A172 (cell line): ENCODE results near the gene PRKX. TPM values are rescaled to one million over a fixed set of nuclear protein-coding genes. Genes with fewer than 3 reads are reported as not detected.
"Not testable (repeated sequence)": the region's sequence is repeated elsewhere in the genome, so short reads cannot be mapped to it uniquely, and the experiment has no call there.

Experiments used
- DNase-seq: peaks from one replicate; pipeline ENCODE4 v3.0.0-alpha.2; 2015; ENCODE audit warnings: low spot score
- total RNA-seq: library from RNA; depleted of rRNA; stranded (reverse); fragments of >200 nt; shearing (Covaris generic); gene quantifications from 2 replicates; pipeline ENCODE4 v1.2.3, GENCODE V29; 2014; rRNA removed

The PRKX gene
- 12.6 and 29.1 TPM in 2 replicates for total RNA-seq

DNA sequence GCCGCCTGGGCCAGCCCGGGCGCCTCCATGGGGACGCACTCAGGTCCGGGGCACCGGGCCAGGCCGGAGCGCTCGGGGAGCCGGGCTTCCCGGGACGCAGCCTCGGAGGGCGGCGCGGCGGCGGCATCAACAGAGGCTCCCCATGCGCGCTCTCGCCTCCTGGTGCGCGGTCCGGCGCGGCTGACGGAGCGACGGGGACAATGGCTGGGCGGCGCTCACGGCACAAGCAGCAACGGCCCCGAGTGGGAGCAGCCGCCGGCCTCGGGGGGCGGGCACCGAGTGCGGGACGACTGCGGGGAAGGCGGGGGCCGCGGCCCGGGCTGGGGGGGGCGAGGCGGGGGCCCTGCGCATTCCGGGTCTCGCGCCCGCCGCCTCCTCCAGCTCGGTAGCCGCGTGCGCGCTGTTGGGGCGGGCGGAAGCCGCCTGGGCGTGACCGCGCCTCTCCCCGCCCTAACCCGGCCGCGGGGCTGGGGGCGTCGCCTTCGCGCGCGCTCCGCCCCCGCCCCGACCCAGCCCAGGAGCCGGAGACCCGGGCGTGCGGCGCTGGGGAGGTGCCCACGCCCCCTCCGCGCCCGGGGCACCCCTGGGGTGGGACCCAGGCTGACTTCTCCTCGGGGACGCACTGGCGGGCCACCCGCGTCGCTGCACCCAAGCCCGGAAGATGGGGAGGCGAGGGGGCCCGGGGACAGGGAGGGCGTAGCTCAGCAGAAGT, at the start of gene PRKX:
Gene PRKX (minus strand): TSS at position 425 of the 712 bp plus-strand sequence. CDS start 396 bp downstream, at position 29.
- DNase-seq: peak; percentile 28

DNA sequence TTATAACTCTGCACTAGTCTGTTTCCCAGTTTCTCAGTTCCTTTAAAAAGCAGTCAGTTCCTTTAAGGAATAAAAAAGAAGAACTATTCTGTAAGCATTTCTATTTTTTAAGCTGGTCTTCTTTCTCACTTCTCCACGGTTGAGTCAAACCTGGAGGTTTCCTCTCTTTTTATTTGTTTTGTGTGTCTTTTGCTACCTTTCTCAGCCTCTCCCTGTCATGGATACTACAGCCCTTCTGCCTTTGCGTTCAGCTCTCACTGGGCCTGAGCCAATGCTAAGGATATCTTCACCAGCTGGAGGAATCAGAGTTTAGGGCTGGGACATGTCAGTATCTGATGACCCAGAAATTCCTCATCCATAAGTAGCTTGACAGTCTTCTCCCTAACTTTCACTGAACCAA, 49.7 kb upstream of the PRKX start:
- DNase-seq: no peak

DNA sequence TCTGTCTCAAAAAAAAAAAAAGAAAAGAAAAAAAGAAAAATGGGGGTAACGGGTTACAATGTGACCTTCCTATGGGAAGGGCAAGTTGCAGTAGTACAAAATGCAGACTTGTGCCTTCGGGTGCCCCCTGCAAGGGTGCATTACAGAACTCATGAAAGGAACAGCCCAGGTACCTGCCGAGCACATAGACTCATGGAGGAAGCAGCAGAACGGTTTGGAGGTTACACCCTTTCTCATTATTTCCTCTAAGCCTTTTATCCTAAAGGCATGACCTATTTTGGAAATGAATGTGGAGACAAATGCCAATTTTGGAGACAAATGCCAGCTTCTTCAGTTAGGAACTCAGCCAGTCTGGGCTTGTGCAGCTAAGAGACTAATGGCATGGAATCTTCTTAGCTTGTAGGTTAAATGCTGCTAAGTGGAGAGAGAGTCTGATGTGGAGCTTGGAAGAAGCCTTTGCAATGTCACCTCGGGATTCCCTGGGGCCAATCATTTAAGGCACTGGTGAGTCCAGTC, 44.1 kb upstream of the PRKX start:
- no peak for DNase-seq

DNA sequence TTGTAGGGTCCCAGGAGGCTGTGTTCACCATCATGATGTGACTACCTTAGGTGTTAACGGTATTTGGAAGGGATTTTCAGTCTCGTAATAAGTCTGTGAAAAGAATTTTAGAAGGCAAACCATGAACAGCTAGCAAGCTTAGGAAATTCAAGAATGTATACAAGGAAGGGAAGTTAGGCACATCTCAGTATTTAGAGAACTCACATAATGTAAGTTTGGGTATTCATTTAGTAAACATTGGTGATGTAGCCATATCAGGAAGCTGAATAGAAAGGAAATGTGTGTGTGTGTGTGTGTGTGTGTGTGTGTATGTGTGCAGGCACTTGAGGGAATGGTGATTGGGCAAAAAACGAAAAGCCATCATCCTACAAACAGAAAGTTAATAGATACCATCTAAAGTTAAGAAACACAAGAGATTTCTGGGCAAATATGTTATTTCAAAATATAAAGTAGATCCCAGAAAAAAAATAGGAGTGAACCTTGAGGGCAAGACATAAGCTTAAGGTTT, 34.7 kb upstream of the PRKX start:
- DNase-seq: no peak

DNA sequence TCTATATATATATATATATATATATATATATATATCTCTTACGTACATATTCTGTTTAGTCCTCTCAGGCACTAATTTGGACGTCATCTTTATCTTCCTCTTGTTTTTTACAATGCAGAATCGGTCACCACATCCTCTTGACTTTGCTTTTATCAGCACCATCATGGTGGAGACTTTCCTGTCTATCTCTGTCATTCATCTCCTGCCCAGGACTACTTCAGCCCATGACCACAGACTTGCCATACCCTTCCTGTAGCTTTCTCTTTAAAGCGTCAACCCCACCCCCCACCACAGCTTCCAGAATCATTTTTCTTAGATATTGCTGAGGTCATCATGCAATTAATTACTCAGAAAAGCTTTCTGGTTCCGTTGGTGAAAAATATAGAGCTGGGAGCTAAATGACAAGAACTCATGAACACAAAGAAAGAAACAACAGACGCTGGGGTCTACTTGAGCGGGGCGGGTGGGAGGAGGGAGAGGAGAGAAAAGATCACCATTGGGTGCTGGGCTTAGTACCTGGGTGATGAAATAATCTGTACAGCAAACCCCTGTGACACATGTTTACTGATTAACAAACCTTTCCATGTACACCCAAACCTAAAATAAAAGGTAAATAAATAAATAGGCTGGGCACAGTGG, 30.5 kb upstream of the PRKX start:
- no peak for DNase-seq

DNA sequence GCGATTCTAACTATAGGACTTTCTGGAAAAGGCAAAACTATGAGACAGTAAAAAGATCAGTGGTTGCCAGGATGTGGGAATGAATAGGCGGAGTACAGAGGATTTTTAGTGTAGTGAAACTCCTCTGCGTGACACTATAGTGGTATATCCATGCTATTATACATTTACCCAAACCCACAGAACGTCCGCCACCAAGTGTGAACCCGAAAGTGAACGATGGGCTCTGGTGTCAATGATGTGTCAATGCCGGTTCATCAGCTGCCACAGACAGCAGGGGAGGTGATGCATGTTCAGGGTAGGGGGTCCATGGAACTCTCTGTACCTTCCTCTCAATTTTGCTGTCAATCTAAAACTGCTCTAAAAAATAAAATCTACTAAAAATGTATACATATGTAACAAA, 27.5 kb upstream of the PRKX start:
- not testable (repeated sequence) for DNase-seq

DNA sequence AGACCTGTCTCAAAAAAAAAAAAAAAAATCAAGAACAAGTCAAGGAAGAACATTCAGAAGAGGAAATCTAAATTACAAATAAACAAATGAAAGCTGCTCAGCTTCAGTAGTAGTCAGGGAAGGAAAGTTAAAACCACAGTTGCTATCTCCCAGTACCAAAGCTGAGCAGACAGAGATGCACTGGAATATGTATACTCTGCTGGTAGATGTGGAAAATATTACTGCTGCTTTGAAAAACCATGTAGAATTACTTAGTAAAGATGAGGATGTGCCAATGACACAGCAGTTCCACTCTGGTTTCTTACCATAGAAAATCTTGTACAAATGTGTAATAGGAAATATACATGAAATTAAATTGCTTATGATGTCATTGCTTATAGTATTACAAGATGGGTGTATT, 25.1 kb upstream of the PRKX start:
- DNase-seq: no peak

DNA sequence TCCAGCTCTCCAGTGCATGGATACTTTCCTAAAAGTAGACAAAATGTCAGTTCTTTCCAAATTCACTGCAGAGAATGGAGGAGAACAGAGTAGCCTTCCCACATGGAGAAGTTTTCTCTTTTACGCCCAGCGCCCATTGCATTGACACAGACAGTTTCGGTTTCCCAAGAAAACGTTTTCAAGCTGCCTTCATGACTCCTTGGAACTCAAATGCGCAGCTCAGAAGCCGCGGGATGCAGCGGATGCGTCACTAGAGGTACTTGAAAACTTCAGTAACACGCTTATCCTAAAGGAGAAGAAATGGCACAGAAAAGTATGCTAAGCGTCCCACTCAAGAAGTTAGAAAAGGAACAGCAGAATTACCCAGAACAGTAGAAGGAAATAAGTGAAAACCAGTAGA, 23.1 kb upstream of the PRKX start:
- not testable (repeated sequence) for DNase-seq

DNA sequence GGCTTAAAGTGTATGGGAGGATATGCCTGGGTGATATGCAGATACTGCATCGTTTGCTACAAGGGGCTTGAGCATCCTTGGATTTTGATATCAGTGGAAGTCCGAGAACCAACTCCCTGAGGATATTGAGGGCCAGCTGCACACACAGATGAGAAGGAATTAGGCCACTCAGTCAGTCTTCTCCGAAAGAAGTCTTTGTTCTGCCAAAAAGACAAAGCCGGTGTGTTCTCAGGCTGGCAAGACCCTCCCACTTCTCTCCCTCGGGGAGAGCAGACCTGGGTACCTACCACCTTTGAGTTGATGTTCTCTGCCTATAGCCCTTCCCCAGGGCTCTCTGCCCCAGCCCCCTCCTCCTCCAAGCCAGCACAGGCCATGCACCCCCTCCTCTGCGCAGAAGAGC, 22.4 kb upstream of the PRKX start:
- DNase-seq: not testable (repeated sequence)

DNA sequence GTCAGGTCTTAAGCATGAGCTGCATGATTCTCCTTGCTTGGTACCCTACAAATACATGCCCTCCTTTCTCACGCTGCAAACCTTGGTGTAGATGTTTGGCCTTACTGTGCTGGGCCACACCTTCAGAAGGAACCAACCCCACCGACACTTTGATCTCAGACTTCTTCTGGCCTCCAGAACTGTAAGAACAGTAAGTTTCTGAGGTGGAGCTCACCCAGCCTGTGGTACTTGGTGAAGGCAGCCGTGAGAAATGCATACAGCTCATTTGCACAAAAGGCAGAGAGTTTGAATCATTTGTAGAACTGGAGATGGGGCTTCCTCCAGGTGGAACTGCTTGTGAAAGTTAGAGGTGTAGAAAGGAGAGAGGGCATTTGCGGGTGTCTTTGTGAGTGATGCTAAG, 21.0 kb upstream of the PRKX start:
- not testable (repeated sequence) for DNase-seq

DNA sequence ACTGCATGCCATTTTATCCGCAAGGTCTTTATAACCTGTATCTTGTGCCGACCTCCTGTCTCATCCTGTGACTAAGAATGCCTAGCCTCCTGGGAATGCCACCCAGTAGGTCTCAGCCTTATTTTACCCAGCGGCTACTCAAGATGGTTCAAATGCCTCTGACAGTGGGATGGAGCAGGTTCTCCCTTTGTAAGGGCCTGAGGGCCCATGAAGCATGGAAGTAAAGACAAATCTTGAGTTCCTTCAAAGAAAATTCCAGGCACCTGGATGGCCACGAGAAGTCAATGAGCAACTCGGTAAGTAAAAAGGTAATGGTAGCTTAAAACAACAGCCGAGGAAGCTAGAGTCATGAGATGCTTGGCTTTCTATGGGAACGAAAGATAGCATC, 19.6 kb upstream of the PRKX start:
- no peak for DNase-seq

DNA sequence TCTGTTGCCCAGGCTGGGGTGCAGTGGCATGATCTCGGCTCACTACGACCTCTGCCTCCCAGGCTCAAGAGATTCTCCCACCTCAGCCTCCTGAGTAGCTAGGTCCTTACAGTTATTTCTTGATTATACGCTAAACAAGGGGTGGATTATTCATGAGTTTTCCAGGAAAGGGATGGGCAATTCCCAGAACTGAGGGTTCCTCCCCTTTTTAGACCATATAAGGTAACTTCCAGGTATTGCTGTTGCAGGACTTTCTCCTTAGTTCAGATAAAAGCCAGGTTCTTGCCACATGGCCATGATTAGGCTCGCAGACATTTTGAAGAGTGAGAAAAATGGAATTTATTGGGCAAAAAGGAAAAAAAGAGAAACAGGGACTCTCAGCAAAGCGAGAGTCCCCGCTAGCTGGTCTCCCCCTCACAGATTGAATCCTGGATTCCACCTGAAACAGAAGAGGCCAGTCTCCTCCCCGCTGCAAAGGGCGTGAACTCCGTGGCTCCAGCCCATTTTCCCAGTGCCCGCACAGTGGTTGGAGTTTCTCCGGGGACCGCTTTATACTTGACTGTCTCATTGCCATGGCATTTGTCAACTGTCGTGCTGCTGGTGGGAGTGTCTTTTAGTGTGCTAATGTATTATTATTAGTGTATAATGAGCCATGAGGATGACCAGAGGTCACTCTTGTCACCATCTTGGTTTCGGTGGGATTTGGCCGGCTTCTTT, 19.0 kb upstream of the PRKX start:
- DNase-seq: not testable (repeated sequence)

DNA sequence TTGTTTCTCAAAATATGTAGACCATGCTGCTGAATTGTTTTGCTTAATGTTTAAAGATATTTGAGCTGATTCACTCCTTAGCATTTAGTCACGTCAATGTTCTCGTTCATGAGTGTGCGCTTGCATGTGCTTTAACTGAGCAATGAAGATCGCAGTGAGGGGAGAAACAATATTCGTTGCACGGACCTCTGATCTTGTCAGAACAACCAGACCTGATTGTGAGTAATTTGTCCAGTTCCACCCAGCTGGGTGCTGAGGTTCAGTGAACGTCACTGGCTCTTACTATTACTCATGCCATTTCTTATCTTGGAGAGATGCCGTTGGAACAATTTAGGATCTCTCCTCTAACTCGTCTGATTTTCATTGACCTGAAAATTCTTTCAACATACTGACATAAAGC, 15.0 kb upstream of the PRKX start:
- DNase-seq: peak; percentile 37

DNA sequence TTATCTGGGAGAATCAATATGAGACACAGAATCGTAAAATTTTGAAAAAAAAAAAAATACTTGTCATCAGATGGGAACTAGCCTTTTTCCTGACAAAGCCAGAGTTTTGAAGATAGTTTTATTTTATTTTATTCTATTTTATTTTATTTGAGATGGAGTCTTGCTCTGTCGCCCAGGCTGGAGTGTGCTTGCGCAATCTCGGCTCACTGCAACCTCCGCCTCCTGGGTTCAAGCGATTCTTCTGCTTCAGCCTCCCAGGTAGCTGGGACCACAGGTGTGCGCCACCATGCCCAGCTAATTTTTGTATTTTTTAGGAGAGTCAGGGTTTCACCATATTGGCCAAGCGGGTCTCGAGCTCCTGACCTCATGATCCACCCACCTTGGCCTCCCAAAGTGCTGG, 10.0 kb upstream of the PRKX start:
- DNase-seq: not testable (repeated sequence)

DNA sequence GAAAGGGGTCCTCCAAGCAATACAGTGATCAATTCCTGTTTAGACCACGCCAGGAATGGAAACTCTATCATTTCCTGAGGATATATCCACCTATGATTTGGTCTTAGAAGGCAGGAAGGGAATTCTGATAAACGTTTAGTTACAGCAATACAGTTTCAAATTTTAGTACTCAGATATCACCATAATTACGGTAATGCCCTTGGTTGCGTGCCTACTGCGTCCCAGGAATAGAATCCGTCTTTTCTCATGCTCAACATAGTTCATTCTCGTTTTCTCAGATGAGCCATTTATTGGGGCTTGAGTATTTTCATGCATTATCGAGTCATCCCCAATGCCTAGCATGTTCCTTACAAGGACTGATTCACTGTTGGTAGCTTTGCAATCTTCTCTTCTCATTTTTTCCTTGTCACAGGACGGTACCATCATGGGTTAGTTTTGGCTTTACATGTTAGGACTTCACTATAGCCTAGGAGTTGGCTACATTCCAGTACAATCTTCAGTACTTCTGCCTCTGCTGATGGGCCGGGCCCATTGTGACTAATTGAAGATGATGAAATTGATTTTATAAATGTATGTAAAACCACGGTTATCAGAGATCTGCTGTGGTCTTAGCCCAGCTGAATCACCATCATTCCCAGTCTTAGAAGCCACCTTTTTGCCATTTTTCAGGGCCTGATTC, 4.4 kb upstream of the PRKX start:
- no peak for DNase-seq

DNA sequence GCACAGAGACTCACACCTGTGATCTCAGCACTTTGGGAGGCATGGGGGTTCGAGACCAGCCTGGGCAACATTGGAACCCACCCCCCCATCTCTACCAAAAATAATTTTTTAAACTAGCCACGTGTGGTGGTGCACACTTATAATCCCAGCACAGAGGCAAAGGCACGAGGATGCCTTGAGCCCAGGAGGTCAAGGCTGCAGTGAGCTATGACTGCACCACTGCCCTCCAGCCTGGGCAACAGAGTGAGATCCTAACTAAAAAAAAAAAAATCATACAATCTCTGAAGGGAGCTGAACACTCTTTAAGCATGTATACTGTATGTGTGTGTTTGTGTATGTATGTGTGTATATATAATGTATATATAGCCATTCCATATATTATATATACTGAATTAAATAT, 2.5 kb upstream of the PRKX start:
- DNase-seq: no peak

DNA sequence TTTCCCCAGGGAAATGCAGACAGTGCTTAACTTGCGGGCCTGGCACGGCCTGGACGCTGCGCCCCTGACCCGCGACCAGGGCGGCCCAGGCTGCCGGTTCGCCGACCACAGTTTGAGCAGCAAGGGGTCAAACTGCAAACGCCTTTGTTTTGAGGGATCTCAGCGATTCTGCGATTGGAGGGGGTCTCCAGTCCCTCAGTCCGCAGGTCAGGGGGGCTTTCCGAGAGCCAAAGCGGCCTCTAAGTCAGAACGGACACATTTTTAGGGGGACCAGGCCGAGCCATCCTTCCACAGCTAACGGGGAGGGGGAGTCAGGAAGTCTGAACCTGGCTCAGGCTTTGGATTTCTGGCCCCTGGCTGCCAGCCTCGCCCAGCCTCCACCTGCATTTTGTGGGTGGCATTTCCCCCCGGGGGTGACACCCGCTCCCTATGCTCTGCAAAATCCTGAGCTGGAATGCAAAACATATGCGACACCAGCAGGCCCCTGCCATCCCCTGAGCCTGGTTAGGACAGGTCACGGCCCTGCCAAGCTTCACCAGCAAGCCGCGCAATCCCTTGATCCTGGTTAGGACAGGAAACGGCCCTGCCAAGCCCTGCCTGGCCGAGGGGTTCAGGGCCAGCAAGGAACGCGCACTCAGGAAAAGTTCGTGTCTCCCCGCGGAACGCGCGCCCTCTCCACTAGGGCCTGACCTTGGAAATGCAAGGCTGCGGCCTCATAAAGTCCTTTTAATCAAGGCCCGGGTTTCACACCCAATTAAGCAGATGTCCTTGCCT, 1.4 kb upstream of the PRKX start:
- DNase-seq: not testable (repeated sequence)

DNA sequence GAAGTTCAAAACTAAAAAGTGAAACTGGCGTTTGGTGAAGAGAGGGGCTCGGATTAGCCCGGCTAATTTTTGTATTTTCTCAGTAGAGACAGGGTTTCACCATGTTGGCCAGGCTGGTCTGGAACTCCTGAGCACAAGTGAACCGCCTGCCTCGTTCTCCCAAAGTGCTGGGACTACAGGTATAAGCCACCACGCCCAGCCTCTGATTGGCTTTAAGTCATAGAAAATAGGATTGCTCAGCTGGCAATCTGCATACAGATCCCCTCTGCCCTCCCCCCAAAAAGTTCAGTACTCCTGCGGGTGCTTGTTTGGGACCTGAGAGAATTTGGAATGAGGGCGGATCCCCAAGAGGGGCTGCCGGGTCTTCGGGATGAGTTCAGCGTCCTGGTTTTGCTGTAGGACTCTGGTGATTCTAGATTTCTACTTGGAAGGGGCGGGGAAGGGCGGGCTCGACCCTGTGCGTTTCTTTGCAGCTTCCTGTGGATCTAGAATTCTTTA, 537 bp upstream of the PRKX start:
- DNase-seq: no peak

DNA sequence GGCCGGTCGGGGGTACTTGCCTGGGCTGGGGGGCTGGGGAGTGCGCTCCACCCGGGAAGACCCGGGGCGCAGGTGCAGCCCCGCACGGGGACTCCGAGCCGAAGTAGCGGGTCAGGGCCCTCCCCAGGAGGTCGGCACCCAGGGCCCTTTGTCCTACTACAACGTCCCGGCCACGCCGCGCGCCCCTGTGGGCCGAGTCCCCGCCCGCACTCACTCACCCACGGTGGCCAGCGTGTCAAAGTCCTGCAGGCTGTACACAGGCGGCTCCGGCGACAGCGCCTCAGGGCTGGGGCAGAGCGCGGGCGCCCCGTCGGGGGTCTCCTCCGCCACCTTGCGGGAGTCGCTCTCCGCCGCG, 602 bp downstream of the PRKX start:
- DNase-seq: no peak

DNA sequence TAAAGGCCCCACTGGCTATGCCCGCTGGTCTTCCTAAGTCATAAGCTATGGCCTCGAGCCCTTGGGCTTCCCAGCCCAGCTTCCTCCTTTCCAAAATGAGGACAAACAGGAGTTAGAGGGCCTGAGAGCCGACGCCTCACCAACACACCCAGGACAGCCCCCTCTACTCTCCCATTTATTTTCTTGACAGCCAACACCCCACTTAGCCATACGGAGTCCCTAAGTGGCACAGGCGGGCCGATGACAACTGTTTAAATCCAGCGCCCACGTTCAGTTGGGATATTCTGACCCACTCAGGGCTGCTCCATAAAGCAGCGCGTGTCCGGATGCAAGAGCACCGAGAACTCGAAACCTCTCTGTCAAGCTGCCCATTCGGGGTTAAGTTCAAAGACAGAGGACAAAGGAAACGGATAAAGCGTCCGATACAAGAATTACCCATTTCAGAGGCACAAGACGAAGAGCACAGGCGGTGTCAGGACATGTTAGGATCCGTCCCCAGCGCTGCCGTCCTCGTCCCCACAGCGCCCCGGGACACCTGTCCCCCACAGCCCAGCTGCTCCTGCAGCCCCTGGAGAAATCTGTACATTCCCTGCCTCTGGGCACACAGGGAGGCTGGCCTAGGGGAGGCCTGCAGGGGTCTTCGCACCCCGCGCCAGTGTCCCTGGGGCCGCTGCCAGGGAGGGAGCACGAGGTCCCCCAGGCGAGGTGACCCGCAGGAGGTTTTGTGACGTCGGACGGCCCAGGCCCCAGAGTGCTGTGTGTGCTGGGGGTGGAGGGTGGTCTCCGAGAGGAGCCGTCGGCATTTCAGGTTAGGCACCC, 1.2 kb downstream of the PRKX start:
- no peak for DNase-seq
